GM21825 (cell line): ENCODE results near the gene TARBP1.
"Not testable (repeated sequence)": the region's sequence is repeated elsewhere in the genome, so short reads cannot be mapped to it uniquely, and the experiment has no call there.

Experiments
- ATAC-seq: cut with Tn5 transposase; IDR thresholded peaks from one replicate; pipeline ENCODE4 v1.9.1; 2021; ENCODE audit warnings: mild to moderate bottlenecking, moderate library complexity; ENCODE audit not compliant: unreplicated experiment

TARBP1 gene

GRCh38 chr1:234478481-234479309 lies at the start of gene TARBP1:
TSS of gene TARBP1 (minus strand) at chr1:234479179. CDS start at chr1:234479103, 76 bp downstream.
- peak; percentile 65 for ATAC-seq

- no peak for ATAC-seq
Observed at GRCh38 chr1:234528074-234528865, 49.3 kb upstream of the TARBP1 start.

- ATAC-seq: no peak
Observed at GRCh38 chr1:234527346-234527745, 48.4 kb upstream of the TARBP1 start.

GRCh38 chr1:234526922-234527321 lies 47.9 kb upstream of the TARBP1 start:
- ATAC-seq: no peak

GRCh38 chr1:234525099-234525799 lies 46.3 kb upstream of the TARBP1 start:
- no peak for ATAC-seq

GRCh38 chr1:234521836-234522235 lies 42.9 kb upstream of the TARBP1 start:
- no peak for ATAC-seq

GRCh38 chr1:234520908-234521817 lies 42.2 kb upstream of the TARBP1 start:
- no peak for ATAC-seq

- no peak for ATAC-seq
Observed at GRCh38 chr1:234519506-234519905, 40.5 kb upstream of the TARBP1 start.

GRCh38 chr1:234518876-234519275 lies 39.9 kb upstream of the TARBP1 start:
- ATAC-seq: no peak

- ATAC-seq: not testable (repeated sequence)
Observed at GRCh38 chr1:234518086-234518485, 39.1 kb upstream of the TARBP1 start.

- ATAC-seq: no peak
Observed at GRCh38 chr1:234517110-234517802, 38.3 kb upstream of the TARBP1 start.

- no peak for ATAC-seq
Observed at GRCh38 chr1:234515821-234516241, 36.9 kb upstream of the TARBP1 start.

GRCh38 chr1:234515411-234515810 lies 36.4 kb upstream of the TARBP1 start:
- ATAC-seq: no peak

GRCh38 chr1:234512451-234512861 lies 33.5 kb upstream of the TARBP1 start:
- ATAC-seq: no peak

- ATAC-seq: no peak
Observed at GRCh38 chr1:234509457-234510328, 30.7 kb upstream of the TARBP1 start.

- ATAC-seq: no peak
Observed at GRCh38 chr1:234507626-234508387, 28.8 kb upstream of the TARBP1 start.

GRCh38 chr1:234507089-234507488 lies 28.1 kb upstream of the TARBP1 start:
- no peak for ATAC-seq

GRCh38 chr1:234505769-234506102 lies 26.8 kb upstream of the TARBP1 start:
- ATAC-seq: no peak
